ENCODE data around the gene OR9K2.
"Not testable (repeated sequence)": the region's sequence is repeated elsewhere in the genome, so short reads cannot be mapped to it uniquely, and the experiment has no call there.

Gene OR9K2

GRCh38 chr12:55126106-55126505 is at the start of gene OR9K2:
TSS of gene OR9K2 (plus strand) at chr12:55126406. CDS start at chr12:55129835, 3,429 bp downstream.
- DNase-seq: no peak

- DNase-seq: no peak
These were observed 33.6 kb upstream of the OR9K2 start for GRCh38 chr12:55092579-55092978.

GRCh38 chr12:55112378-55112875 is 13.8 kb upstream of the OR9K2 start:
- no peak for DNase-seq

GRCh38 chr12:55116152-55116551 is 10.1 kb upstream of the OR9K2 start:
- DNase-seq: no peak

GRCh38 chr12:55132816-55133215 is 6.6 kb downstream of the OR9K2 start:
- DNase-seq: no peak

GRCh38 chr12:55142669-55143565 is 16.7 kb downstream of the OR9K2 start:
- no peak for DNase-seq

- DNase-seq: no peak
These were observed 17.3 kb downstream of the OR9K2 start for GRCh38 chr12:55143566-55143870.

GRCh38 chr12:55167010-55167640 is 40.9 kb downstream of the OR9K2 start:
- not testable (repeated sequence) for DNase-seq

GRCh38 chr12:55171445-55171844 is 45.2 kb downstream of the OR9K2 start:
- no peak for DNase-seq

- DNase-seq: not testable (repeated sequence)
These were observed 45.6 kb downstream of the OR9K2 start for GRCh38 chr12:55171846-55172245.

- DNase-seq: no peak
These were observed 46.5 kb downstream of the OR9K2 start for GRCh38 chr12:55172686-55173085.

- no peak for DNase-seq
These were observed 47.2 kb downstream of the OR9K2 start for GRCh38 chr12:55173456-55173855.

Measured in 8988T (cell line).